OCI-LY3 (cell line): ENCODE data around the gene OR6M1.

Source experiments
- H2AFZ ChIP-seq: fragments of 200-600, 300-600 bp; shearing (Covaris generic); 2 replicates; pipeline ENCODE4 v1.6.0; 2014; ENCODE audit warnings: antibody characterized with exemption, low read depth, low read length
- H3K27ac ChIP-seq: fragments of 200-600, 300-600 bp; sonication (generic); 2 replicates; pipeline ENCODE4 v1.5.1; 2014; ENCODE audit warnings: mild to moderate bottlenecking, low read length, moderate library complexity, mixed read lengths
- H3K27me3 ChIP-seq: fragments of 200-600, 300-600 bp; sonication (generic); 2 replicates; pipeline ENCODE4 v1.6.1; 2014; ENCODE audit warnings: low read depth, low read length, mixed read lengths
- H3K36me3 ChIP-seq: fragments of 200-600, 300-600 bp; sonication (generic); replicated peaks from 2 replicates; pipeline ENCODE3; 2014; ENCODE audit warnings: low read depth, low read length, mixed read lengths
- H3K4me1 ChIP-seq: fragments of 300-600, 200-600 bp; sonication (generic); 2 replicates; pipeline ENCODE4 v1.6.1; 2014; ENCODE audit warnings: low read length, mixed read lengths
- H3K4me2 ChIP-seq: fragments of 200-600, 300-600 bp; sonication (generic); 2 replicates; pipeline ENCODE4 v1.6.1; 2014; ENCODE audit warnings: low read length, mixed read lengths
- H3K4me3 ChIP-seq: fragments of 300-600, 200-600 bp; sonication (generic); 2 replicates; pipeline ENCODE4 v1.5.1; 2014; ENCODE audit warnings: antibody characterized with exemption, mild to moderate bottlenecking, low read length, moderate library complexity
- H3K79me2 ChIP-seq: fragments of 300-600, 200-600 bp; shearing (Covaris generic); 2 replicates; pipeline ENCODE4 v1.6.1; 2014; ENCODE audit warnings: mild to moderate bottlenecking, low read length, mixed read lengths
- H3K9ac ChIP-seq: fragments of 300-600, 200-600 bp; shearing (Covaris generic); 2 replicates; pipeline ENCODE4 v1.6.0; 2014; ENCODE audit warnings: mild to moderate bottlenecking, low read length, moderate library complexity
- H3K9me3 ChIP-seq: fragments of 200-600, 300-600 bp; shearing (Covaris generic); 2 replicates; pipeline ENCODE4 v1.6.1; 2014; ENCODE audit warnings: low read length, mixed read lengths; ENCODE audit not compliant: insufficient read depth
- H4K20me1 ChIP-seq: fragments of 200-600, 300-600 bp; sonication (generic); 2 replicates; pipeline ENCODE4 v1.6.1; 2016; ENCODE audit warnings: low read length, mixed read lengths; ENCODE audit not compliant: insufficient read depth
- CTCF ChIP-seq: fragments of 200-600, 300-600 bp; sonication (generic); IDR thresholded peaks from 2 replicates; pipeline ENCODE4 v1.5.1; 2014; ENCODE audit warnings: antibody characterized with exemption, low read length, low read depth
- EZH2phosphoT487 ChIP-seq: fragments of 200-600 bp; shearing (Covaris generic); IDR thresholded peaks from 2 replicates; pipeline ENCODE4 v1.6.1; 2018; ENCODE audit warnings: antibody characterized with exemption, mixed run types, low read depth

The OR6M1 gene

GRCh38 chr11:123797541-123797940 lies 8.6 kb downstream of the OR6M1 start:
- Histone ChIP-seq H2AFZ (no peak overlapping the region), H3K79me2 (no peaks in the 10 kb centered on the region), H3K4me3 (no peak overlapping the region)

GRCh38 chr11:123797114-123797513 lies 9.0 kb downstream of the OR6M1 start:
- Histone ChIP-seq H3K4me3 (no peak overlapping the region), H3K36me3 (no peaks in the 10 kb centered on the region), H3K4me1 (peaks cover 6% of the 10 kb centered on the region; the same call in 1 of the 2 replicates), H3K9me3 (no peaks in the 10 kb centered on the region), H3K4me2 (no peak overlapping the region), H4K20me1 (no peaks in the 10 kb centered on the region), H3K27me3 (no peaks in the 10 kb centered on the region), H3K27ac (no peak overlapping the region), H2AFZ (no peak overlapping the region), H3K9ac (no peak overlapping the region), H3K79me2 (no peaks in the 10 kb centered on the region)
- TF ChIP-seq CTCF, result no peak
- no peak for TF ChIP-seq EZH2phosphoT487

More at GRCh38 chr11:123797541-123797940, 8.6 kb downstream of the OR6M1 start:
- no peak overlapping the region for H3K27ac ChIP-seq
- H3K36me3 ChIP-seq, result no peaks in the 10 kb centered on the region
- H3K27me3 ChIP-seq, result no peaks in the 10 kb centered on the region
- no peak for TF ChIP-seq EZH2phosphoT487
- no peaks in the 10 kb centered on the region for H3K9me3 ChIP-seq
- peaks cover 6% of the 10 kb centered on the region; the same call in 1 of the 2 replicates for H3K4me1 ChIP-seq
- H3K4me2 ChIP-seq, result no peak overlapping the region
- H4K20me1 ChIP-seq, result no peaks in the 10 kb centered on the region
- H3K9ac ChIP-seq, result no peak overlapping the region

- Histone ChIP-seq H3K36me3 (no peaks in the 10 kb centered on the region), H3K4me3 (no peak overlapping the region), H3K4me1 (peaks cover 6% of the 10 kb centered on the region; the same call in 1 of the 2 replicates), H3K4me2 (no peak overlapping the region), H3K9ac (no peak overlapping the region), H3K27ac (no peak overlapping the region), H2AFZ (no peak overlapping the region), H4K20me1 (no peaks in the 10 kb centered on the region), H3K79me2 (no peaks in the 10 kb centered on the region), H3K9me3 (no peaks in the 10 kb centered on the region), H3K27me3 (no peaks in the 10 kb centered on the region)
- TF ChIP-seq CTCF (no peak), EZH2phosphoT487 (no peak)
Observed at GRCh38 chr11:123796226-123796625, 9.9 kb downstream of the OR6M1 start.

GRCh38 chr11:123783536-123783935 lies 22.6 kb downstream of the OR6M1 start:
- H3K4me3 ChIP-seq, result no peak overlapping the region
- H3K79me2 ChIP-seq, result no peaks in the 10 kb centered on the region
- H3K27me3 ChIP-seq, result no peaks in the 10 kb centered on the region
- no peak overlapping the region for H2AFZ ChIP-seq
- H4K20me1 ChIP-seq, result no peaks in the 10 kb centered on the region
- no peak overlapping the region for H3K9ac ChIP-seq
- no peaks in the 10 kb centered on the region for H3K4me1 ChIP-seq
- no peaks in the 10 kb centered on the region for H3K9me3 ChIP-seq
- TF ChIP-seq EZH2phosphoT487 (no peak), CTCF (no peak)
- no peak overlapping the region for H3K4me2 ChIP-seq
- H3K27ac ChIP-seq, result no peak overlapping the region
- H3K36me3 ChIP-seq, result no peaks in the 10 kb centered on the region

GRCh38 chr11:123778511-123778910 lies 27.6 kb downstream of the OR6M1 start:
- H3K27ac ChIP-seq, result no peak overlapping the region

More at GRCh38 chr11:123778511-123778910, 27.6 kb downstream of the OR6M1 start:
- H3K79me2 ChIP-seq, result no peaks in the 10 kb centered on the region
- H3K27me3 ChIP-seq, result no peaks in the 10 kb centered on the region
- no peak overlapping the region for H2AFZ ChIP-seq
- H3K4me1 ChIP-seq, result no peaks in the 10 kb centered on the region
- no peaks in the 10 kb centered on the region for H3K9me3 ChIP-seq
- no peak overlapping the region for H3K9ac ChIP-seq
- no peak overlapping the region for H3K4me2 ChIP-seq
- no peaks in the 10 kb centered on the region for H3K36me3 ChIP-seq
- no peaks in the 10 kb centered on the region for H4K20me1 ChIP-seq
- H3K4me3 ChIP-seq, result no peak overlapping the region
- no peak for TF ChIP-seq EZH2phosphoT487
- no peak for TF ChIP-seq CTCF
